A549 (cell line): ENCODE measurements around the gene PDE7B. TPM values are rescaled to one million over a fixed set of nuclear protein-coding genes. Genes with fewer than 3 reads are reported as not detected.

Source experiments
- ATAC-seq, 2 experiments: fragments of 200-7000 bp in 1 of 2; fragments of >200 bp in 1 of 2; cut with Nextera tagmentation in 1 of 2; cut with Tn5 transposase in 1 of 2; 3 replicates each; pipeline versions ENCODE4 v1.8.0 to v1.9.1; 2018 to 2020; ENCODE audit warnings: mild to moderate bottlenecking in 1 of 2, moderate library complexity in 1 of 2
- CTCF ChIA-PET: fragments of 300-600 bp; sonication (Branson Sonifier 250); formaldehyde crosslinking; extraction: SDS; loops from one replicate; lab custom pipeline; 2021; ENCODE audit warnings: antibody characterized with exemption, inconsistent platforms; lab: Yijun Ruan, JAX
- POLR2A ChIA-PET: fragments of 350-600 bp; formaldehyde crosslinking; extraction: SDS; loops from one replicate; lab custom pipeline; 2021; ENCODE audit warnings: antibody characterized with exemption, inconsistent platforms; lab: Yijun Ruan, JAX
- DNase-seq, 2 experiments: peaks; one replicate each; pipeline versions ENCODE4 v3.0.0 to v3.0.0-alpha.2; 2011 to 2016; ENCODE audit warnings: low read depth in 1 of 2, low spot score in 1 of 2
- FAIRE-seq: peaks from 2 replicates; lab custom pipeline; 2011; peaks lifted over from hg19 to GRCh38; lab: Jason Lieb, UNC
- H3K27ac ChIP-seq, 2 experiments: fragments of >200 bp; sonication (Bioruptor Twin); formaldehyde crosslinking; 3 replicates each; pipeline ENCODE4 v1.5.1; 2016 to 2017
- H3K4me1 ChIP-seq: fragments of >200 bp; sonication (Bioruptor Twin); formaldehyde crosslinking; 3 replicates; pipeline ENCODE4 v1.6.1; 2016
- H3K4me2 ChIP-seq: fragments of >200 bp; sonication (Bioruptor Twin); formaldehyde crosslinking; 3 replicates; pipeline ENCODE4 v1.6.1; 2016
- H3K4me3 ChIP-seq: fragments of >200 bp; sonication (Bioruptor Twin); formaldehyde crosslinking; 3 replicates; pipeline ENCODE4 v1.5.1; 2016
- H3K9me3 ChIP-seq: fragments of >200 bp; sonication (Bioruptor Twin); formaldehyde crosslinking; 3 replicates; pipeline ENCODE4 v1.6.1; 2016
- CBX8 ChIP-seq: fragments of 200-600 bp; sonication (generic); IDR thresholded peaks from 2 replicates; pipeline ENCODE4 v1.6.1; 2016
- CEBPB ChIP-seq, 2 experiments: fragments of >200 bp in 1 of 2; sonication (Bioruptor Twin) in 1 of 2; formaldehyde crosslinking in 1 of 2; IDR thresholded peaks; 2 replicates each; pipeline ENCODE4 v1.6.1; 2012 to 2016
- CHD2 ChIP-seq: fragments of 150-350 bp; IDR thresholded peaks from 2 replicates; pipeline ENCODE4 v1.6.1; 2014; ENCODE audit warnings: low read length; ENCODE audit not compliant: partially characterized antibody
- CHD4 ChIP-seq: fragments of 200-600 bp; sonication (generic); IDR thresholded peaks from 2 replicates; pipeline ENCODE4 v1.6.1; 2016; ENCODE audit warnings: antibody characterized with exemption, mild to moderate bottlenecking, borderline replicate concordance
- EHMT2 ChIP-seq: fragments of 200-600 bp; sonication (generic); IDR thresholded peaks from 2 replicates; pipeline ENCODE4 v1.6.1; 2016; ENCODE audit warnings: antibody characterized with exemption, low read depth, mild to moderate bottlenecking, moderate library complexity
- EP300 ChIP-seq, 2 experiments: fragments of >200 bp; sonication (Bioruptor Twin); formaldehyde crosslinking; IDR thresholded peaks; 2 replicates in 1 of 2; 3 replicates in 1 of 2; pipeline ENCODE4 v1.6.1; 2016 to 2017
- HOXB5 ChIP-seq: fragments of 250-450 bp; sonication (Bioruptor Pico); IDR thresholded peaks from 2 replicates; pipeline ENCODE4 v1.5.0; 2020; ENCODE audit warnings: mild to moderate bottlenecking, moderate library complexity
- KDM1A ChIP-seq: fragments of 200-600 bp; sonication (generic); IDR thresholded peaks from 2 replicates; pipeline ENCODE4 v1.6.1; 2016; ENCODE audit warnings: low read depth, mild to moderate bottlenecking
- KDM5A ChIP-seq: fragments of 200-600 bp; sonication (generic); IDR thresholded peaks from 2 replicates; pipeline ENCODE4 v1.6.1; 2016; ENCODE audit warnings: antibody characterized with exemption, mild to moderate bottlenecking
- MYC ChIP-seq: IDR thresholded peaks from 2 replicates; pipeline ENCODE4 v1.6.1; 2012; ENCODE audit warnings: mild to moderate bottlenecking, inconsistent platforms, low read length, improper control_type of control experiment, borderline replicate concordance
- SMC3 ChIP-seq: fragments of >200 bp; sonication (Bioruptor Twin); formaldehyde crosslinking; IDR thresholded peaks from 3 replicates; pipeline ENCODE4 v1.6.1; 2018; ENCODE audit warnings: inconsistent platforms
- ZC3H11A ChIP-seq: fragments of 450-650 bp; IDR thresholded peaks from 2 replicates; pipeline ENCODE4 v1.6.1; 2014; ENCODE audit warnings: antibody characterized with exemption, mild to moderate bottlenecking
- ZFP36 ChIP-seq: fragments of 450-650 bp; IDR thresholded peaks from 2 replicates; pipeline ENCODE4 v1.6.1; 2014; ENCODE audit warnings: borderline replicate concordance; ENCODE audit not compliant: partially characterized antibody
- ZSCAN20 ChIP-seq: fragments of 250-450 bp; sonication (Bioruptor Pico); IDR thresholded peaks from 2 replicates; pipeline ENCODE4 v1.8.0; 2022; ENCODE audit warnings: mild to moderate bottlenecking, moderate library complexity
- WGBS: methylation state at CpG from one replicate; pipeline ENCODE4 v1.1.6; 2017; ENCODE audit errors: missing lambda C conversion rate; 5-methylcytosine and 5-hydroxymethylcytosine counted together
- polyA plus RNA-seq, 4 experiments: library from polyadenylated mRNA; depleted of rRNA in 3 of 4; stranded (reverse); fragments of >200 nt; fragmentation: RNase III in 1 of 4; extraction: RNeasy Plus Mini Kit Qiagen cat#74134 plus additional on column Dnase treatment in 1 of 4; gene quantifications; 2 replicates in 3 of 4; 3 replicates in 1 of 4; pipeline ENCODE4 v1.2.3, GENCODE V29; 2011 to 2017
- TF ChIP-seq, protein P1 (sequence below): fragments of 150-350 bp; IDR thresholded peaks from 2 replicates; pipeline ENCODE4 v1.6.1; 2014; ENCODE audit warnings: low read depth, mild to moderate bottlenecking, low read length
- TF ChIP-seq, protein P2 (sequence below): fragments of 250-450 bp; sonication (Bioruptor Pico); IDR thresholded peaks from 2 replicates; pipeline ENCODE4 v1.5.0; 2021; ENCODE audit warnings: mild to moderate bottlenecking, moderate library complexity, borderline replicate concordance
- TF ChIP-seq, protein P3 (sequence below): fragments of >200 bp; sonication (Bioruptor Twin); formaldehyde crosslinking; IDR thresholded peaks from 3 replicates; pipeline ENCODE4 v1.6.1; 2016
- TF ChIP-seq, protein P4 (sequence below): IDR thresholded peaks from 2 replicates; pipeline ENCODE4 v1.6.1; 2012
- TF ChIP-seq, protein P5 (sequence below): fragments of >200 bp; sonication (Bioruptor Twin); formaldehyde crosslinking; IDR thresholded peaks from 3 replicates; pipeline ENCODE4 v1.5.1; 2016

PDE7B gene
- polyA plus RNA-seq, 2 of the 4 experiments (the other 2 are of a cell fraction), result 6.6 to 13.8 TPM

DNA sequence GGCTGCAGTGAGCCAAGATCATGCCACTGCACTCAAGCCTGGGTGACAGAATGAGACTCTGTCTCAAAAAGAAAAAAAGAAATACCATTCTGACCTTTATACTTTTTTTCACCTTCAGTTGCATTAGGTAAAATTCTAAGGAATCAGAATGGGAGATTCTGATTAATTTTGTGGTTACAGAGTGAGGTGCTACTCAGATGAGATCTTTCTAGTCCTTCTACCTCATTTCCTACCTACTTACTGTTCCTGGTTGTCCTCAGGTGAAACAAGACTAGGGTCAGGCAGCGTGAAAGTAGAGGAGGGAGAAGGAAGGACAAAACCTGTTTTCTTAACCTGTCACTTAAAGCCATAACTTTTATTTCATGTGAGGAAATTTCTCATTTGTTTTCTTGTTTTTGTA lies 334.9 kb downstream of the PDE7B start:
- TF ChIP-seq CEBPB (IDR thresholded peaks at IDR 0.05) (no peak), EP300 (IDR thresholded peaks at IDR 0.05) (no peak), CHD4 (no peak), KDM5A (no peak), ZFP36 (no peak), HOXB5 (CRISPR knock-in tag) (no peak), CHD2 (no peak), MYC (no peak), SMC3 (no peak), ZSCAN20 (no peak), CBX8 (no peak), ZC3H11A (no peak), EHMT2 (no peak), KDM1A (no peak)
- TF ChIP-seq, protein P1, sequence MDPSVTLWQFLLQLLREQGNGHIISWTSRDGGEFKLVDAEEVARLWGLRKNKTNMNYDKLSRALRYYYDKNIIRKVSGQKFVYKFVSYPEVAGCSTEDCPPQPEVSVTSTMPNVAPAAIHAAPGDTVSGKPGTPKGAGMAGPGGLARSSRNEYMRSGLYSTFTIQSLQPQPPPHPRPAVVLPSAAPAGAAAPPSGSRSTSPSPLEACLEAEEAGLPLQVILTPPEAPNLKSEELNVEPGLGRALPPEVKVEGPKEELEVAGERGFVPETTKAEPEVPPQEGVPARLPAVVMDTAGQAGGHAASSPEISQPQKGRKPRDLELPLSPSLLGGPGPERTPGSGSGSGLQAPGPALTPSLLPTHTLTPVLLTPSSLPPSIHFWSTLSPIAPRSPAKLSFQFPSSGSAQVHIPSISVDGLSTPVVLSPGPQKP, result no peak
- TF ChIP-seq, protein P2, sequence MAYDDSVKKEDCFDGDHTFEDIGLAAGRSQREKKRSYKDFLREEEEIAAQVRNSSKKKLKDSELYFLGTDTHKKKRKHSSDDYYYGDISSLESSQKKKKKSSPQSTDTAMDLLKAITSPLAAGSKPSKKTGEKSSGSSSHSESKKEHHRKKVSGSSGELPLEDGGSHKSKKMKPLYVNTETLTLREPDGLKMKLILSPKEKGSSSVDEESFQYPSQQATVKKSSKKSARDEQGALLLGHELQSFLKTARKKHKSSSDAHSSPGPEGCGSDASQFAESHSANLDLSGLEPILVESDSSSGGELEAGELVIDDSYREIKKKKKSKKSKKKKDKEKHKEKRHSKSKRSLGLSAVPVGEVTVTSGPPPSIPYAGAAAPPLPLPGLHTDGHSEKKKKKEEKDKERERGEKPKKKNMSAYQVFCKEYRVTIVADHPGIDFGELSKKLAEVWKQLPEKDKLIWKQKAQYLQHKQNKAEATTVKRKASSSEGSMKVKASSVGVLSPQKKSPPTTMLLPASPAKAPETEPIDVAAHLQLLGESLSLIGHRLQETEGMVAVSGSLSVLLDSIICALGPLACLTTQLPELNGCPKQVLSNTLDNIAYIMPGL (CRISPR knock-in tag), result no peak
- TF ChIP-seq, protein P3, sequence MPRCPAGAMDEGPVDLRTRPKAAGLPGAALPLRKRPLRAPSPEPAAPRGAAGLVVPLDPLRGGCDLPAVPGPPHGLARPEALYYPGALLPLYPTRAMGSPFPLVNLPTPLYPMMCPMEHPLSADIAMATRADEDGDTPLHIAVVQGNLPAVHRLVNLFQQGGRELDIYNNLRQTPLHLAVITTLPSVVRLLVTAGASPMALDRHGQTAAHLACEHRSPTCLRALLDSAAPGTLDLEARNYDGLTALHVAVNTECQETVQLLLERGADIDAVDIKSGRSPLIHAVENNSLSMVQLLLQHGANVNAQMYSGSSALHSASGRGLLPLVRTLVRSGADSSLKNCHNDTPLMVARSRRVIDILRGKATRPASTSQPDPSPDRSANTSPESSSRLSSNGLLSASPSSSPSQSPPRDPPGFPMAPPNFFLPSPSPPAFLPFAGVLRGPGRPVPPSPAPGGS, result no peak
- TF ChIP-seq, protein P4, sequence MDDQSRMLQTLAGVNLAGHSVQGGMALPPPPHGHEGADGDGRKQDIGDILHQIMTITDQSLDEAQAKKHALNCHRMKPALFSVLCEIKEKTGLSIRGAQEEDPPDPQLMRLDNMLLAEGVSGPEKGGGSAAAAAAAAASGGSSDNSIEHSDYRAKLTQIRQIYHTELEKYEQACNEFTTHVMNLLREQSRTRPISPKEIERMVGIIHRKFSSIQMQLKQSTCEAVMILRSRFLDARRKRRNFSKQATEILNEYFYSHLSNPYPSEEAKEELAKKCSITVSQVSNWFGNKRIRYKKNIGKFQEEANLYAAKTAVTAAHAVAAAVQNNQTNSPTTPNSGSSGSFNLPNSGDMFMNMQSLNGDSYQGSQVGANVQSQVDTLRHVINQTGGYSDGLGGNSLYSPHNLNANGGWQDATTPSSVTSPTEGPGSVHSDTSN, result no peak
- TF ChIP-seq, protein P5, sequence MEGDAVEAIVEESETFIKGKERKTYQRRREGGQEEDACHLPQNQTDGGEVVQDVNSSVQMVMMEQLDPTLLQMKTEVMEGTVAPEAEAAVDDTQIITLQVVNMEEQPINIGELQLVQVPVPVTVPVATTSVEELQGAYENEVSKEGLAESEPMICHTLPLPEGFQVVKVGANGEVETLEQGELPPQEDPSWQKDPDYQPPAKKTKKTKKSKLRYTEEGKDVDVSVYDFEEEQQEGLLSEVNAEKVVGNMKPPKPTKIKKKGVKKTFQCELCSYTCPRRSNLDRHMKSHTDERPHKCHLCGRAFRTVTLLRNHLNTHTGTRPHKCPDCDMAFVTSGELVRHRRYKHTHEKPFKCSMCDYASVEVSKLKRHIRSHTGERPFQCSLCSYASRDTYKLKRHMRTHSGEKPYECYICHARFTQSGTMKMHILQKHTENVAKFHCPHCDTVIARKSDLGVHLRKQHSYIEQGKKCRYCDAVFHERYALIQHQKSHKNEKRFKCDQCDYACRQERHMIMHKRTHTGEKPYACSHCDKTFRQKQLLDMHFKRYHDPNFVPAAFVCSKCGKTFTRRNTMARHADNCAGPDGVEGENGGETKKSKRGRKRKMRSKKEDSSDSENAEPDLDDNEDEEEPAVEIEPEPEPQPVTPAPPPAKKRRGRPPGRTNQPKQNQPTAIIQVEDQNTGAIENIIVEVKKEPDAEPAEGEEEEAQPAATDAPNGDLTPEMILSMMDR, result no peak
- Histone ChIP-seq H3K27ac (no peak overlapping the region), H3K4me1 (no peaks in the 10 kb centered on the region), H3K4me3 (no peak overlapping the region), H3K9me3 (no peaks in the 10 kb centered on the region), H3K4me2 (no peak overlapping the region)
- FAIRE-seq (no peak), DNase-seq (no peak), ATAC-seq (no peak)
- 100% methylated on average over 1 of the region's 1 CpG for WGBS
- CTCF ChIA-PET, result no interaction called here
- POLR2A ChIA-PET, result no interaction called here

DNA sequence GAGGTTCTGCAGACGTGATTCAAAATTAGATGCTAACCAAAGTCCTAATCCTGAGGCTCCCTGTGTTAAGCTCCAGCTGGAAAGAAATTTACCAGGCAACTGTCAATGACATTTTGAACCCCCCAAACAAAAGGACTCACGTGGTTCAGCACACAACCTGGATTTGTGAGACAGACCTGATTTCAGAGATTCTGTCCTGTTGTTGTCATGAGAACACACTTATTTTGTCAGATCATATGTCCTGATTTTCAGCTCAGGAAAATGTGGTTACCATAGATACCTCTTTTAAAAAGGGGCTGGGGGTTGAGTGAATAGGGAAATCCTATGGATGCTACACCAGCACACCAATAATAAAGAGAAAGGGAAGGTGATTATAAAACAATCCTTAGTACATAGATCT lies 337.0 kb downstream of the PDE7B start:
- H3K4me1 ChIP-seq, result no peaks in the 10 kb centered on the region
- ChIA-PET CTCF (no interaction called here), POLR2A (no interaction called here)
- H3K9me3 ChIP-seq, result no peaks in the 10 kb centered on the region
- 82% methylated on average over 2 of the region's 2 CpGs for WGBS
- FAIRE-seq, result no peak
- no peak overlapping the region for H3K4me2 ChIP-seq
- ATAC-seq, result no peak
- no peak overlapping the region for H3K27ac ChIP-seq
- TF ChIP-seq, protein P4, result no peak
- DNase-seq, result no peak
- H3K4me3 ChIP-seq, result no peak overlapping the region
